Kidney (tissue), 14 donors: Measurements from ENCODE around the gene PPP1R14D. TPM values are rescaled to one million over a fixed set of nuclear protein-coding genes. Genes with fewer than 3 reads are reported as not detected.

Experiments used
- DNase-seq, 5 donors: peaks; one replicate each; pipeline ENCODE4 v3.0.0-alpha.2; 2013 to 2020
- FAIRE-seq: peaks from 2 replicates; lab custom pipeline; 2012; peaks lifted over from hg19 to GRCh38; lab: Jason Lieb, UNC
- H3K27ac ChIP-seq, 2 donors: one replicate each; pipeline ENCODE4 v1.7.0; 2013; ENCODE audit warnings: low read depth in 2 of 2, low read length in 2 of 2, inconsistent platforms in 1 of 2
- H3K27me3 ChIP-seq: one replicate; pipeline ENCODE4 v1.7.1; 2013; ENCODE audit warnings: low read length, inconsistent platforms; ENCODE audit not compliant: control insufficient read depth, insufficient read depth
- H3K36me3 ChIP-seq, 3 donors: one replicate each; pipeline versions ENCODE4 v1.7.0 to v1.7.1; 2013; ENCODE audit warnings: low read length in 3 of 3, control low read depth in 1 of 3, inconsistent platforms in 1 of 3; ENCODE audit not compliant: insufficient read depth in 3 of 3, control insufficient read depth in 2 of 3
- H3K4me1 ChIP-seq, 3 donors: one replicate each; pipeline versions ENCODE4 v1.7.0 to v1.7.1; 2013; ENCODE audit warnings: low read length in 3 of 3, inconsistent platforms in 1 of 3, low read depth in 1 of 3; ENCODE audit not compliant: control insufficient read depth in 2 of 3, insufficient read depth in 2 of 3
- H3K4me3 ChIP-seq, 3 donors: one replicate each; pipeline versions ENCODE4 v1.7.0 to v1.8.1; 2013; ENCODE audit warnings: low read length in 3 of 3, control low read depth in 1 of 3, inconsistent platforms in 1 of 3
- H3K9ac ChIP-seq, 3 donors: one replicate each; pipeline versions ENCODE4 v1.7.0 to v1.7.1; 2013; ENCODE audit warnings: low read length in 3 of 3, control low read depth in 1 of 3, inconsistent platforms in 1 of 3
- H3K9me3 ChIP-seq, 3 donors: one replicate each; pipeline versions ENCODE4 v1.7.0 to v1.7.1; 2013; ENCODE audit warnings: low read length in 3 of 3, control low read depth in 1 of 3, inconsistent platforms in 1 of 3; ENCODE audit not compliant: control insufficient read depth in 2 of 3, insufficient read depth in 1 of 3
- intact Hi-C: fragments of 100-400 bp; cut with DNase I; formaldehyde crosslinking; loops from one replicate; pipeline ENCODE4 v1.11.1; 2022
- polyA plus RNA-seq: library from polyadenylated mRNA; stranded (reverse); fragments of 350-450 nt; fragmentation: Illumina TruSeq; extraction: RNeasy Lipid Tissue Mini Kit (QIAGEN cat#74804); gene quantifications from one replicate; pipeline ENCODE4 v1.2.3, GENCODE V29; 2014; ENCODE audit warnings: low read depth, low replicate concordance; ENCODE audit not compliant: insufficient read depth
- total RNA-seq: library from RNA; stranded (reverse); fragmentation: NEBNext Ultra II Directional; extraction: Animal tissue kit (Norgen Biotek cat#: 25700); gene quantifications from one replicate; pipeline ENCODE4 v1.2.1, GENCODE V29; 2021
- TF ChIP-seq, protein P1 (sequence below): IDR thresholded peaks from 3 replicates; pipeline ENCODE4 v1.5.1; 2012; ENCODE audit warnings: mild to moderate bottlenecking, moderate library complexity, borderline replicate concordance; ENCODE audit not compliant: insufficient read depth; ENCODE audit errors: extremely low read depth
- donor health status: control.
- donor health status: control.
- donor health status: control.
- donor health status: control.
- donor health status: control.
- donor health status: DM: yes; HTN: yes; CAD: no.
- donor health status: Normal renal cell carcinoma (clear cell type).

PPP1R14D gene
- total and polyA plus RNA-seq, 2 donors from 2014 or later: 4.0 TPM; not detected in 1

DNA sequence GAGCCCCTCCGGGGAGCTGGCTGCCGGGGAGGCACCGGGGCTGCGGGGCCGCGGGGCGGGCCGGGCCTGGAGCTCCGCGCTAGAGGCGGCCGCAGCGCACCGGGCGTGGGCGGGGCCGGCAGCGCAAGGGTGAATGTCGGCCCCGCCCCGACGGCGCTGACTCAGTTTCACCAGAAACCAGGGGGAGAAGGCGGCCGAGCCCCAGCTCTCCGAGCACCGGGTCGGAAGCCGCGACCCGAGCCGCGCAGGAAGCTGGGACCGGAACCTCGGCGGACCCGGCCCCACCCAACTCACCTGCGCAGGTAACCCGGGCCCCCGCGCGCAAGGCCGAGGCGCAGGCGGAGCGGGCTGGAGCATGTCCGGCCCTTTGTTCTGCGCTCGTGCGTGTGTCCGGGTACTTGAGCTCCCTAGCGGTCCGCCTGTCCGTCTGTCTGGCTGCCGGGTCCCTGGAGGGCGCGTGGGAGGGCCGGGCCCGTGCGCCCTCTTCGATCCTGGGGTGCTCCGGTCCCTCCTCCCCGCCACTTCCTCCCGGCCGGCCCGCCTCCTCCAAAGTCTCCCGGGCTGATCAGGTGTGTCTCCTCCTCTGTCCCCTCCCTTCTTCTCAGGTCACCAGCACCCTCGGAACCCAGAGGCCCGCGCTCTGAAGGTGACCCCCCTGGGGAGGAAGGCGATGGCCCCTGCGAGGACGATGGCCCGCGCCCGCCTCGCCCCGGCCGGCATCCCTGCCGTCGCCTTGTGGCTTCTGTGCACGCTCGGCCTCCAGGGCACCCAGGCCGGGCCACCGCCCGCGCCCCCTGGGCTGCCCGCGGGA lies 15.6 kb upstream of the PPP1R14D start, which contains the start of gene SPINT1:
Gene SPINT1 (plus strand): TSS at position 164 of the 811 bp plus-strand sequence. CDS start 507 bp downstream, at position 671.
- intact Hi-C loops: no loop called here
- Histone ChIP-seq H3K9me3 (no peaks in the 10 kb centered on the region), H3K27me3 (no peaks in the 10 kb centered on the region), H3K27ac (peak within 1 kb of the TSS; percentile 73 to 88), H3K4me1 (peaks cover 2 to 32% (median 26%) of the 10 kb centered on the region in 3 donors), H3K36me3 (peaks cover 0 to 4% (median 0%) of the 10 kb centered on the region in 3 donors), H3K9ac (peak within 1 kb of the TSS; percentile 39 to 73 (median 71)), H3K4me3 (peak within 1 kb of the TSS; percentile 61 to 67 (median 65))
- TF ChIP-seq, protein P1, sequence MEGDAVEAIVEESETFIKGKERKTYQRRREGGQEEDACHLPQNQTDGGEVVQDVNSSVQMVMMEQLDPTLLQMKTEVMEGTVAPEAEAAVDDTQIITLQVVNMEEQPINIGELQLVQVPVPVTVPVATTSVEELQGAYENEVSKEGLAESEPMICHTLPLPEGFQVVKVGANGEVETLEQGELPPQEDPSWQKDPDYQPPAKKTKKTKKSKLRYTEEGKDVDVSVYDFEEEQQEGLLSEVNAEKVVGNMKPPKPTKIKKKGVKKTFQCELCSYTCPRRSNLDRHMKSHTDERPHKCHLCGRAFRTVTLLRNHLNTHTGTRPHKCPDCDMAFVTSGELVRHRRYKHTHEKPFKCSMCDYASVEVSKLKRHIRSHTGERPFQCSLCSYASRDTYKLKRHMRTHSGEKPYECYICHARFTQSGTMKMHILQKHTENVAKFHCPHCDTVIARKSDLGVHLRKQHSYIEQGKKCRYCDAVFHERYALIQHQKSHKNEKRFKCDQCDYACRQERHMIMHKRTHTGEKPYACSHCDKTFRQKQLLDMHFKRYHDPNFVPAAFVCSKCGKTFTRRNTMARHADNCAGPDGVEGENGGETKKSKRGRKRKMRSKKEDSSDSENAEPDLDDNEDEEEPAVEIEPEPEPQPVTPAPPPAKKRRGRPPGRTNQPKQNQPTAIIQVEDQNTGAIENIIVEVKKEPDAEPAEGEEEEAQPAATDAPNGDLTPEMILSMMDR: no peak
- DNase-seq (peak; percentile 49 to 88 (median 69)), FAIRE-seq (no peak)

DNA sequence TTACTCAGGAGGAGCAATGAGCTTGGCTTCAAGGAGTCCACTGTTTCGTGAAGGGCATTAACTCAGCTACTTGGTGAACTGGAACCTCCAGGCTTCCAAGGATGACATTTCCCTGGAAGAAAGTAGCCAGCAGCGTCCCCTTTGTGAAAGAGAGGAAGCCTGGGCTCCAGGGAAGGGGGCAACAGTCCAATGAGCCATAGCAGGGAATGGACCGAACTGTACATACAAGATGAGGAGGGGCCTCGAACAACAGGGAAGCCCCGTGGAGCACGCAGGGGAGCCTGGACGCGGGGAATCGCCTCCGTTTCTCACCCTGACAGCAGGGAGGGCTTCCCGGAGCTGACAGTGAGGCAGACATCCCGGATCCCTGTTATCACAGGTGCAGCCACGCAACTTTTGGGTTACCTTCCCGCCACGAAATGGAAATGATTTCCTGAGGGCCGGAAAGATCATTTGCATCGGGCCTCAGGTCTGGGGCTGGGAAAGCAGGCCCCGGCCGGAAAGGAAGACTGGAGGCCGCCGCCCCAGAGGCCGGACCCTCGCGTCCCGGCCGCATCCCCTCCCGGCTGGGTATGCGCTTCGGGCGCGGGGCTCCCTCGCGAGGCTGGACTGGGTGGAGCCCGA lies 14.9 kb upstream of the PPP1R14D start:
- TF ChIP-seq, protein P1: no peak
- Histone ChIP-seq H3K4me3 (peak overlapping the region; percentile 51 to 67 (median 61)), H3K9ac (peak overlapping the region; percentile 26 to 73 (median 54)), H3K9me3 (no peaks in the 10 kb centered on the region), H3K27ac (peak overlapping the region; percentile 33 to 88), H3K36me3 (peaks cover 0 to 4% (median 0%) of the 10 kb centered on the region in 3 donors), H3K4me1 (peaks cover 2 to 32% (median 26%) of the 10 kb centered on the region in 3 donors), H3K27me3 (no peaks in the 10 kb centered on the region)
- intact Hi-C loops: no loop called here
- FAIRE-seq (no peak), DNase-seq (peak in 3 of 5 donors; percentile 35 to 54 (median 53))

DNA sequence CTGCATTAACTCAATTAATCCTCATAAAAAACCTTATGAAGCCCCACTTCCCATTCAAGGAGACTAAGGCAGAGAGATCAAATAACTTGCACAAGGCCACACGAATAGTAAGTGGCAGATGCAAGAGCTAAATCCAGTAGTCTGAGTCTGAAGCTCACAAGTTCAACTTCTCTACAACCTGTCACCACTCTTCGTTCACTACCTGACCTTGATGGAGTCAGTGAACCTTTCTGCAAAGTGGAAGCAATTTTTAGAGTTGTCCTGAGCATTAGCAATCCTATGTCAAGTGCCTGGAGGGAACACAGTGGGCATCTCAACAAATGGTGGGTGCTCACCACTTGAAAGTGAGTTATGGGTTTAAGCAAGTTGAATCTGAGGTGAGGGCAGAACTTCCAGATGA lies 13.2 kb upstream of the PPP1R14D start:
- H3K27me3 ChIP-seq: no peaks in the 10 kb centered on the region
- no peak overlapping the region for H3K4me3 ChIP-seq
- H3K9me3 ChIP-seq: no peaks in the 10 kb centered on the region
- FAIRE-seq (no peak), DNase-seq (no peak)
- H3K4me1 ChIP-seq: peaks cover 0 to 23% (median 13%) of the 10 kb centered on the region in 3 donors
- peaks cover 0 to 4% (median 0%) of the 10 kb centered on the region in 3 donors for H3K36me3 ChIP-seq
- H3K27ac ChIP-seq: no peak overlapping the region
- intact Hi-C loops: no loop called here
- TF ChIP-seq, protein P1: no peak
- H3K9ac ChIP-seq: no peak overlapping the region
